GM19328 (cell line): ENCODE measurements around the gene SALL4.
"Not testable (repeated sequence)": the region's sequence is repeated elsewhere in the genome, so short reads cannot be mapped to it uniquely, and the experiment has no call there.

ENCODE experiments used
- ATAC-seq: cut with Tn5 transposase; IDR thresholded peaks from one replicate; pipeline ENCODE4 v1.9.1; 2021; ENCODE audit warnings: mild to moderate bottlenecking, moderate library complexity; ENCODE audit not compliant: unreplicated experiment

Gene SALL4

DNA sequence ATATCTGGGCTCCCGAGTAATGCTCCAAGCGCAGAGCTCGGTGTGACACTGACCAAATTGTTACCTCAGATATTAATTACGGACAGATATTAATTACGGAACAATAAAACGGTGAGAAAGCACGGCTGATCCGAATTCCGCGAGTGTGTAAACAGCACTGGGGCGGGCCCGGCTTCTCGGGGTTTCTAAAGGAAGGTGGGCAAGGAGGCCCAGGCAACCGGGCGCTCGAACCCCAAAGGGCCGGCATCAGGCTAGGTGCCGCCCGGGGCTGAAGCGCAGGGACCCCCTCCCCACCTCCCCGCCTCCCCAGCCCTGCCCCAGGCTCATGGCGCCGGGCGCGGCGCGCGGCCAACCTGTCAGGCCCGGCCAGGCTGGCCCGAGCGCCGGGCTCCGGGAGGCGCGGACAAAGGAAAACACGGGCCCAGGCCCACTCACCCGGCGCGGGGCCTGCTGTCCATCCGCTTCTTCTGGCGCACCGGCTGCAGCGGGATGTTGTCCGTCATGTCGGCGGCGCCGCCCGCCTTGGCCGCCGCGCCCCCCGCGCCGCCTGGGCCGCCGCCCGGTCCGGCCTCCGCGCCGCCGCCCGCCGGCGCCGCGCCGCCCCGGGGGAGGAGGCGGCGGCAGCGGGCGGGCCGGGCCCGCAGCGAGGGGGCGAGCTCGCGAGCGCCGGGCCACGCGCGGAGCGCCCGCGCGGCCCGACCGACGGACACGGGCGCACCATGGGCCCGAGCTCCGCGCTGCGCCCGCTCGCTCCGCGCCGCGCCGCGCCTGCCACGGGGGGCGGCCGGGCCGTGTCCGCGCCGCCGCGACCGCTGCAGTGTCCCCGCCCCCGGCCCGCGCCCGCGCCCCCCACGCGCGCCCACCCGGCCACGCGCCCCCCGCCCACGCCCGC is 34.2 kb downstream of the SALL4 start, which contains the start of gene ATP9A:
Gene ATP9A (minus strand): TSS at position 524 of the 892 bp plus-strand sequence. CDS start 21 bp downstream, at position 503.
- ATAC-seq, result no peak

- no peak for ATAC-seq
Observed at GRCh38 chr20:51766994-51767866, 35.1 kb downstream of the SALL4 start.

DNA sequence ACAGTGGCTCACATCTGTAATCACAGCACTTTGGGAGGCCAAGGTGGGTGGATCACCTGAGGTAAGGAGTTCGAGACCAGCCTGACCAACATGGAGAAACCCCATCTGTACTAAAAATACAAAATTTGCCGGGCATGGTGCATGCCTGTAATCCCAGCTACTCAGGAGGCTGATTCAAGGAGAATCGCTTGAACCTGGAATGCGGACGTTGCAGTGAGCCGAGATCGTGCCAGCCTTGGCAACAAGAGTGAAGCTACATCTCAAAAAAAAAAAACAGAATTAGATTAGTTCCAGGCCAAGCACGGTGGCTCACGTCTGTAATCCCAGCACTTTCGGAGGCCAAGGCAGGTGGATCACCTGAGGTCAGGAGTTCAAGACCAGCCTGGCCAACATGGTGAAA is 36.9 kb downstream of the SALL4 start:
- not testable (repeated sequence) for ATAC-seq

- ATAC-seq, result no peak
Observed at GRCh38 chr20:51763965-51764602, 38.2 kb downstream of the SALL4 start.

DNA sequence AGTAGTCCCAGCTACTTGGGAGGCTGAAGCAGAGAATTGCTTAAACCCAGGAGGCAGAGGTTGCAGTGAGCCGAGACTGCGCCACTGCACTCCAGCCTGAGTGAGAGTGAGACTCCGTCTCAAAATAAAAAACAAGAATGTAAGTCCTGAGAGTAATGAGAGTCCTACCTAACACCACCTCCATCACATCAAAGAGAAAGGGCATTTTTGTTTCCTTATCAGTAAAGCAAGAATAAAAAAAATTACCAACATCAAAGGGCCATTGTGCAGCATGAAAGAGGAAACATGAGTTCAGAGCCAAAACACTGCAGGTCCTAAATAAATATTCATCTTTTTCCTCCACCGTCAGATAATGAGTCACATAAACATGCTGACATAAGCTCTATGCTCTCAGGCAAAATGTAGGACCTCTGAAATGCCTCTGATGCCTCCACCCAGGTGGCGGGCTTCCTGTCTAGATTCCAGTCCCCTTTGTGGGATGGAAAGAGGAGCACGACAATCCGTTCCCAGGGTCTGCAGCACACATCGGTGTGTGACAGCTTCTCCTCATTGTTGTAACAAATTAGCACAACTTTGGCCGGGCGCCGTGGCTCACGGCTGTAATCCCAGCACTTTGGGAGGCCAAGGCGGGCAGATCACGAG is 41.3 kb downstream of the SALL4 start:
- no peak for ATAC-seq

- ATAC-seq, result no peak
Observed at GRCh38 chr20:51759769-51760510, 42.4 kb downstream of the SALL4 start.

GRCh38 chr20:51758978-51759544 is 43.3 kb downstream of the SALL4 start:
- no peak for ATAC-seq

GRCh38 chr20:51757226-51757625 is 45.1 kb downstream of the SALL4 start:
- no peak for ATAC-seq

DNA sequence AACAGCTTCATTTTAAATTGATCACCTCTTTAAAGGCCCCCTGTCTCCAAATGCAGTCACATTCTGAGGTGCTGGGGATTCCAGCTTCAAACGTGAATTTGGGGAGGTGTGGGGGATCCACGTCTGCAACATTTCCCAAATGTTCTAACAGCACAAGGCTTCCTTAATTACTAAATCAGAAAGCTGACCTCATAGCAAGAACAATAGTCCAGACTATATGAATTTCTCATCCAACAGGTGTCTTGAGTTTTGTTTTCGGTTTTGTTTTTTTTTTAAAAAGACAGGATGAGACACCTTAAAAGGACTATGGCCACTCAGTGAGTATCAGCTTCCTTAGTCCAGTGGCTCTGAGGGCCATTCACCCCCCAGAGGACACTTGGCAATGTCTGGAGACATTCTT is 45.7 kb downstream of the SALL4 start:
- no peak for ATAC-seq

DNA sequence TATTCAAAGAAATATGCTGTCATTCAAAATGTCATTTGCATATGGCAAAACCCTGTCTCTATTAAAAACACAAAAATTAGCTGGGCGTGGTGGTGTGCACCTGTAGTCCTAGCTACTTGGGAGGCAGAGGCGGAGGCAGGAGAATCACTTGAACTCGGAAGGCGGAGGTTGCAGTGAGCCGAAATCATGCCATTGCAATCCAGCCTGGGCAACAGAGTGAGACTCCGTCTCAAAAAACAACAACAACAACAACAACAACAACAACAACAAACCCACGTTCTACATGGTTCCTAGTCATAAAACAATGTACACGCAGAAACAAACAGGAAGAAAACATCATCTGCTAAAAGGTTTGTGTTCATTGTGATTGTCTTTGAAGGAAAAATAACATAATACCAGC is 49.1 kb downstream of the SALL4 start:
- not testable (repeated sequence) for ATAC-seq

- no peak for ATAC-seq
Observed at GRCh38 chr20:51752343-51752951, 49.9 kb downstream of the SALL4 start.

DNA sequence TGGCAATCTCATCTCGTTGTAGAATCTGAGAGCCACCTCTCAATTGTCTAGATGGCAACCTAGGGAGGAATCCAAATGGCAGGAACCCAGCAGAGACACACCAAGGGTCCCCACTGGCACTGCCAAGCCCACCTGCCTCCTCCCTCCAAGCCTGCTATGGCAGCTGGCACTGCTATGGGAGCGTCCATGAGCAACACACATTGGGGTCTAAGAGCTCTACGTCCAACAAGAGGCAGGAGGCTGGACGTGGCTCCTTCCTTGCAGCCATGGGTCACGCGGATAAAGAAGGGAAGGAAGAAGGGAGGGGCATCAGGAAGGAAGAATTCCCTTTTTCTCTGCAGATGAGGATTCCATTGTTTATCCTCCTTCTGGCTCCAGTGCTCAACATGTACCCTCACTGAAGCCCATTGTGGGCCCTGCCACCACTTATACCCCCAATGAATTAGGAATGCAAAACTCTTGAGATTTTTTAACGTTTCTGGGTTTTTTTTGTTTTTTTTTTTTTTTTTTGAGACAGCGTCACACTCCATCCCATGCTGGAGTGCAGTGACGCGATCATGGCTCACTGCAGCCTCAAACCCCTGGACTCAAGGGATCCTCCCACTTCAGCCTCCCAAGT is 51.4 kb downstream of the SALL4 start:
- ATAC-seq, result no peak

- no peak for ATAC-seq
Observed at GRCh38 chr20:51750037-51750769, 52.1 kb downstream of the SALL4 start.

- ATAC-seq, result no peak
Observed at GRCh38 chr20:51749674-51750036, 52.7 kb downstream of the SALL4 start.

GRCh38 chr20:51747182-51747911 is 55.0 kb downstream of the SALL4 start:
- ATAC-seq, result no peak

DNA sequence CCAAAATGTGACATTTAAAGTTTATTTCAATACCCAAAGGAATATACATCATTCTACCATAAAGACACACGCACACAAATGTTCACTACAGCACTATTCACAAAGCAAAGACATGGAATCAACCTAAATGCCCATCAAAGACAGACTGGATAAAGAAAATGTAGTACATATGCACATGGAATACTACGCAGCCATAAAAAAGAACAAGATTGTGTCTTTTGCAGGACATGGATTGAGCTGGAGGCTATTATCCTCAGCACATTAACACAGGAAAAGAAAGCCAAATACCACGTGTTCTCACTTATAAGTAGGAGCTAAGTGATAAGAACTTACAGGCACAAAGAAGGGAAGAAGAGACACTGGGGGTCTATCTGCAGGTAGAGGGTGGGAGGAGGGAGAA is 56.5 kb downstream of the SALL4 start:
- no peak for ATAC-seq

- ATAC-seq, result no peak
Observed at GRCh38 chr20:51740838-51741237, 61.5 kb downstream of the SALL4 start.

- not testable (repeated sequence) for ATAC-seq
Observed at GRCh38 chr20:51740308-51740707, 62.0 kb downstream of the SALL4 start.
